ENCODE data around the gene PTOV1.

The PTOV1 gene

GRCh38 chr19:49892716-49893115 lies 41.8 kb downstream of the PTOV1 start:
- no peak for DNase-seq

DNA sequence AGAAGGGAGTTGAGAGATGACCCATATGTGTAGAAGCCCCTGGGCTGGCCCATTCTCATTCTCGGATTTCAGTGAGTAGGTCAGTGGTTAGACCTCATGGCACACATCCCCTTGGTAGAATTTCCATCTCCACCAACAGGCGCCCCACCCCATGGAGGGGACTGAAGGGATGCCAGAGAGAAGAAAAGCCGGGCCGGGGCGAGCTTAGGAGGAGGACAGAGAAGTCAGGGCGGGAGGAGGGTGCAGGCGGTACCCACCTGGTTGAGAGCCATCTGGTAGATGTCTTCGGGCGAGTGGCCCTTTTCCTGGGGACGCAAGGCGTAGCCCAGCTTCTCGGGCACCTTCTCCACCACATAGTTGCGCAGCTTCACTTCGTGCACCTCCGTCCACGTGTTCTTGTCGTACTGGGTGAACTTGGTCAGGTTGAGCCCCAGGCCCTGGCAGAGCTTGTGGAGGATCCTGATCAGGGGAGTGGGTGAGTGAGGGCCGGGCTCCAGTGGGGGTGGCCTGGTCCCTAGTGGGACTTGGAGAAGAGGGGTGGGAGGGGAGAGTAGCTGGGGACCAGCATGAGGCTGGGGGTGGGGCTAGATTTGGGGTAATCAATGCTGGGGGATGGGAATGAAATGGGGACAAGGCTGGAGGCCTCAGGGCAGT lies 43.2 kb downstream of the PTOV1 start:
- DNase-seq = no peak

DNA sequence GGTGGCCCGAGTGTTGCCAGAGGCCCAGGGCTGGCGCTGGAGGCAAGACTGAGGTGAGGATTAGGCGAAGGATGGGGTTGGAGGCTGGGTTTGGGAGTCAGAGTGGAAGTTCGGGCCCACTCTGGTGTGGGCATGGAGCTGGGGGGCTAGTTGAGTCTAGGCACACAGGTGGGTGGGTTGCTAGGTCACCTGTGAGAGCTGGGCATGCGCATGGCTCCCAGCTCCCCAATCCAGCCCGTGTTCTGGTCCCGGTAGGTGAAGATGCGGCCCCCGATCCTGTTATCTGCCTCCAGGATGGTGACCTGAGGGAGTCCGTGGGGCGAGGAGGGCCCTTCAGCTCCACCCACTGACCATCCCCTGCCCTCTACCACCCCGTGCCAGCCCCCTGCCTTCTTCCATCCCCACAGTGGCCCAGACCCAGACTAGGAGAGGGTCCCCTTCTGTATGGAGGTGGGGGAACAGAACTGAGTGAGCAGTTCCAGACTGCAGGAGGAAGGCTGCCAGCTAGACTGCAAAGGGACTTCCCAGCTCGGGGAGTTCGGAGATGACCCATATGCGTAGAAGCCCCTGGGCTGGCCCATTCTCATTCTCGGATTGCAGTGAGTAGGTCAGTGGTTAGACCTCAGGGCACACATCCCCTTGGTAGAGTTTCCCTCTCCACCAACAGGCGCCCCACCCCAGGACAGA lies 44.1 kb downstream of the PTOV1 start:
- no peak for DNase-seq

- no peak for DNase-seq
Observed at GRCh38 chr19:49895566-49896297, 44.8 kb downstream of the PTOV1 start.

DNA sequence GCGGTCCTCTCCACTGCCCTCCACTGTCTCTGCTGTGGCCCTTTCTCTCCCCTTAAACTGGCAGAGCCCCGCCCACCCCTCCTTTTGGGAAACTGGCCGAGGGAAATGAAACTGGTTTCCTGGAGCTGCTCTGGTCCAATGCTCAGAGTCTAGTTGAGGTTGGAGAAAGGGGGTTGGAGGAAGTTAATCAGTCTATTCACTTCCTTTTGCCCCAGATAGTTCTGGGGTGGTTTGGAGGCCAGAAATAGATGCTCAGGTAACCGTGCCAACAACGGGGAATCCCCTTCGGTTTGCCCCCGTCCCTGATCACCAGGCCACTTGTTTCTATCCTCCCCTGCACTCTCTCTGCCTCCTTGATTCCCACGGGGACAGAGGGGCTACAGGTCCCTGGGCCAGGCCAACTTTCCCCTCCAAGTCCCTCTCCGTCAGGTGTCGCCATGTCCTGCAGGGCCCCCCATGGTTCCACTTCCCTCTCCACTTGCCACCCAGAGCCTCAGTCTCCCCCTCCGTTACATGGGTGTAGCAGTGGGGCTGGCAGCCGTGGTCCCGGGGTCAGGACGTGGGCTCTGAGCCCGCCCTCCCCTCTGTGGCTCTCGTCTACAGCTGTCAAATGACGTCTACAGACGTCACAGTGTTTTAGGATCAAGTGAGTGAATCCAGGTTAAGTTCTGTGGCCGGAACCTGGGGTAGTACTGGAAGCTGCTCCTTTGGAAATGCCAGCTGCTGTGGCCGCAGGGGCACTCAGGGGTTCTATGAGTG lies 46.1 kb downstream of the PTOV1 start, which contains the start of gene IL4I1:
TSS of gene IL4I1 (minus strand) at position 25 of the 759 bp plus-strand sequence. CDS start 727 bp downstream, outside the sequence.
- no peak for DNase-seq

DNA sequence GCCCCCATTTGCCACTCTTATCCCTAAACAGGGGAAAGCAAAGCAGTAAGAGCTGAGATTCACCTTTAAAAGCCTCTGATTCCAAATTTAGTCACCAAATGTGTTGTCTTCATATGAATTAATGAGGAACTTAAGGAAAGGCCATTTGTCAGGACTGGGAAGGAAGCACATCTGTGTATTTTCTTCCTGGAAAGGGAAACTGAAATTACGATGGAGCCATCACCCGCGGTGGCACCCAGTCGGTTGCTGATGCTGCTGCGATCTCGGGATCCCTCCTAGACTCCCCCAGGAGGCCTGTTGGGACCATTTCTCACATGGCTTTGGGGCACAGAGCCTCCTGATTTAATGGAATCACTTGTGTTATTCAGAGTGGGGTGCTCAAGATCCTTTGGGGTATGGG lies 53.2 kb downstream of the PTOV1 start:
- no peak for DNase-seq

- no peak for DNase-seq
Observed at GRCh38 chr19:49906879-49907564, 56.1 kb downstream of the PTOV1 start.

- no peak for DNase-seq
Observed at GRCh38 chr19:49907745-49908446, 56.9 kb downstream of the PTOV1 start.

- DNase-seq = no peak
Observed at GRCh38 chr19:49908480-49909420, 57.8 kb downstream of the PTOV1 start.

DNA sequence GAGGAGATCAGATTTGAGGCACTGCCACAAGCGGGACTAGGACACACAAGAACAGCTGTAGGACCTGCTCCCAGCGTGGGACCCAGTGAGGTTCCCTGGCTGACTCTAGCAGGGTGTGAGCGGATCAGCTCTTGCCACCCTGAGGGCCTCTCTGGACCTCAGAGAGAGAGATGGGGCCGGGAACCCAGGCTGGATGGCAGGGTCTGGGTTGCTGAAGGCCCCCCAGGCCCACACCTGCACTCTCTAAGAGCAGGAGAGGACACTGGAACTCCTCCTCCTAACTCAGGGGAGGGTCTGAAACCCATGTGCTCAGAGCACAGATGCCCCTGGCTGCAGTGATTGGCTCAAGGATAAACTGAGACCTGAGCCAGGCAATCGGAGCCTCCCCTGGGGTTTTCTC lies 59.2 kb downstream of the PTOV1 start:
- DNase-seq = no peak

Measured in NCI-H446 (cell line).